Stomach (tissue), 4 donors: ENCODE results near the gene MYBPC1.

Experiments
- CTCF ChIP-seq, 7 experiments: fragments of 450-650 bp in 4 of 7; fragments of 200-600 bp in 3 of 7; sonication (generic) in 3 of 7; IDR thresholded peaks; one replicate each; pipeline ENCODE4 v1.5.1; 2016 to 2019; ENCODE audit warnings: antibody characterized with exemption in 7 of 7, control low read depth in 2 of 7, mild to moderate bottlenecking in 1 of 7
- EP300 ChIP-seq: sonication (generic); formaldehyde crosslinking; IDR thresholded peaks from one replicate; pipeline ENCODE4 v1.6.1; 2017; ENCODE audit warnings: antibody characterized with exemption
- POLR2A ChIP-seq, 4 donors: fragments of 450-650 bp; IDR thresholded peaks; one replicate each; pipeline ENCODE4 v1.6.1; 2016; ENCODE audit warnings: antibody characterized with exemption in 4 of 4, control low read depth in 2 of 4, mild to moderate bottlenecking in 1 of 4, moderate library complexity in 1 of 4
- POLR2AphosphoS5 ChIP-seq, 3 donors: sonication (generic); formaldehyde crosslinking; IDR thresholded peaks; one replicate each; pipeline ENCODE4 v1.6.1; 2016; ENCODE audit warnings: antibody characterized with exemption in 3 of 3

GRCh38 chr12:101671157-101671791 is 76.5 kb downstream of the MYBPC1 start:
- TF ChIP-seq CTCF (IDR thresholded peaks at IDR 0.05) (no peak), POLR2A (IDR thresholded peaks at IDR 0.05) (no peak), EP300 (no peak), POLR2AphosphoS5 (IDR thresholded peaks at IDR 0.05) (no peak)
